IPS-NIHi7 (cell line): ENCODE measurements around the gene SMCO3.

Experiments used
- DNase-seq: peaks from one replicate; pipeline ENCODE4 v3.0.0; 2012; ENCODE audit warnings: mixed read lengths; ENCODE audit errors: extremely low spot score

SMCO3 gene

DNA sequence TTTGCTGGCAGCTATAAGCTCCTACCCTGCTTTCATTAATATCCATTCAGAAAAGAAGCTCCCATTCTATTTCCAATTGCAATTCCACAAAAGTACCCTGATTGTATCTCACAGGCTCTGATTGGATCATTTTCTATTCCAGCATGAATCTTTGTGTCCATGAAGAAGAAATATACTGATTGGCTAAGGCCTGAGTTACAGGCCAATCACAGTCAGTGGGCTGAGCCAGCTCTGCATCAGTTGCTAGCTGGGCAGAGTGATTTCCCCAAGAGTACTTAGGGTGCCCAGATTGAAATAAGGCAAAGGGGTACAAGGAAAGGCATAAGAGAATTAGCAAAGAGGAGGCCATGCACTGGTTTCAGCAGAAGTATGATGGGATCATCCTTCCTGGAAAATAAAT is 14.9 kb upstream of the SMCO3 start:
- peak; percentile 37 for DNase-seq

DNA sequence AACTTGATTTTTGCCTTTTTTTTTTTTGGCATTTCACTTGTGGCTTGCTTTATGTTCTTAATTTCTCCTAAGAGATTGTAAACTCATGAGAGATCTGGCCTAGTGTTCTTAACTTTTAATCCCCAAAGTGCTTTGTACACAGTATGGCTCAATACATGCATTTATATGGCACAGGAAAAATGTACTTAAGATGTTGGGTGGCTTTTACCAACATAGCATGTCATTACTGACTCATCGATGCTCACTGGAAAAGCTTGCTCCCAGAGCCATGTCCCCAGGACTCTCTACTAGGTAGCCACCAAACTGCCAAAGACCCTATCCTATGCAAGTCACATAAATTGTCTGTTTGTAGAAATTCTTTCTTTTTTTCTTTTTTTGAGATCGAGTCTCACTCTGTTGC is 13.1 kb upstream of the SMCO3 start:
- DNase-seq = no peak

DNA sequence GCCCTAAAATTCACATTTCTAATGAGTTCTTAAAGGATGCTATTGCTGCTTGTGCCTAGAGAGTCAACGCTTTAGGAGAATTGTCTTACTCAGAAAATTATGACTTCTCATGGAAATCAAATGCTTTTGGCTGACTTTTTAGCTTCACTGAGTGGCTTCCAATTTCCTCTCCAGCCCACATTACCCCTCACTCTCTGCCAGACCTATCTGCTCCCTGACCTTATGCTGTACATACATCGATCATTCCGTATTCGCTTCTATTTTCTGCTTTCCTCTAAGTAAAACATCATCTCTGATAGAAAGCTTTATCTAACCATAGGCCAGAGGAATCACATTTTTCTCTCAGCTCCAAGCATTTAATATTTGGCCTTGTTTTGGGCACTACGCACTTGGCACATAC is 12.5 kb upstream of the SMCO3 start:
- DNase-seq = no peak

DNA sequence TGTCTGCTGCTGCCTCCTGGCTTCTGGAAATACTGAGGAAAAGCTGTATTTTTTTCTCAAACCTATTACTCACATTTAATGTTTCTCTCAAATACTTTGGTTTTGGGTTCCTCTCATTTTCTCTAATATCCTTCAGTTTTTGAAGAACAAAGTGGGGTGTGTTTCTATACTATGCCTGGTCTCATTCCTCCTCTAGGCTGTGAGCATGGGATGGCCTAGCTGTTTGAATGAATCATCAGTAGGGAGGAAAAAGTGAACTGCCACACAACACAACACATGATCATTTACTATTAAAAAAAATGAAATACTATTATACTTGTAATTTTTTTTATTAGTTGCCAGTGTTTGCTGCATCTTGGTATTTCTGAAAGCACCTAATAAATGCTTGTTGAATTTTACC is 11.3 kb upstream of the SMCO3 start:
- DNase-seq = no peak

DNA sequence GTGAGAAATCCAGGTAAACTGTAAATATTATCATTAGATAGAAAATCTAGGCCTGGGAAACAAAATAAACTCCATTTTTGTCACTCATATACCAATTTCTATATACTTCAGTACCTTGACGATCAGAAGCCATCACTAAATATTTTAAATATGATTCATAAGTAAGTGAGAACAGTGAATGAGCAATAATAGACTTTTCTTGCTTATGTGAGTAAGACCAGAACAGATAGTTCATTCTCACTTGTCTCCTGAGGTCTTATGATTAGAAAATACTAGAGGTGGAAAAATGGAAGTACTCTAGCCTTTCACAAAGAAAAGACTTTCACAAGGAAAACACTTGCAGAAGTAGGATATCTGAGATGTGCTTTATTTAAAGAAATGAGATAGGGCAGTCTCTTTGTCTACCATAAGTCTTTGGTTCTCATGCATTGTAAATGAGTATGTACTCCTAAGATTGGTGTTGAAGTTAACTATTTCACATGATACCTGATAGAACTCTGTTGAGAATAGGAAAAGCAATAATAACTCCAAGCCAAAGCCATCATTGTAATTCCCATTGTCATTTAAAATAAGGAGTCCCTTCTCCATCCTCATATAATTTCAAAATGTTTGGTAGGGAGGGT is 10.1 kb upstream of the SMCO3 start:
- no peak for DNase-seq

DNA sequence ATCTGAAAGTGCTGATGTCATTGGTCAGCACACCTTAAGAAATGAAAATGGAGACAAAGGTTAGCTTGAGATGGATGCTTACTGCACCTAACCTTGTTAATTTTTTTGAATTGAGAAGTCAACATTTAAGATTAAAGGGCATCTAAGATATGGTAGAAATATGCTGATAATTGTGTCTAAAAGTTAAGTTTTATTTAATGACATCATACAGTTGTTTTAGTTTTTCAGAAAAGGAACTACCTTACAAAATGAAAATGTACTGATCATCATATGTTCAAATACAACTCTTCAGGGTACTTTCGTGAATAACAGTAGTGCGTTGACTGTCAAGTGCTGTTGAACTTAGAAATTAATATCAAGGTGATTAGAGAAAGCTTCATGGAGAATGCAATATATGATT is 2.5 kb downstream of the SMCO3 start:
- DNase-seq = no peak

DNA sequence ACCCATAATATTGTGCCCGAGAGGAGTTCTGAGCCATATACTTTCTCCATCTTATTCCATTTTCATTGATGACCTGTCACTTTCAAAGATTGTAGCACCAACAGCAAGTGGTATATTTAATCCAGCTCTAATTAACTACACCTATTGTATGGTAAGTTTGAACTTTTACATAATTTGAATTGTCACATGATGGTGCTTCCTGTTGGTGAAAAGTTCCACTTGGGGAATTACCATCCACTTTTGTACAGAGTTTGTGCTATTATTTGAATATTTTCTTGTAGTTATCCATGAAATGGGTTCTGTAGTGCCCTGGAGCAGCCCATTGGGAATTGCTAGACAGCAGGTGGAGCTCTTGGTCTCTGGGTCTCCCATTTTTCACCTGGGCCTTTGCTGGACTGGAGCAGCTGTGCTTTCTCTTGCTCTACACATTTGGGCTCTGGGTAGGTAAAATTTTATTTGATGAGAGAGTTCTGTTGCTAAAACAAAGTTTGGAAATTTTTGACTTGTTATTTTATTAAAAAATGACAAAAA is 3.0 kb downstream of the SMCO3 start:
- DNase-seq = peak; percentile 51

DNA sequence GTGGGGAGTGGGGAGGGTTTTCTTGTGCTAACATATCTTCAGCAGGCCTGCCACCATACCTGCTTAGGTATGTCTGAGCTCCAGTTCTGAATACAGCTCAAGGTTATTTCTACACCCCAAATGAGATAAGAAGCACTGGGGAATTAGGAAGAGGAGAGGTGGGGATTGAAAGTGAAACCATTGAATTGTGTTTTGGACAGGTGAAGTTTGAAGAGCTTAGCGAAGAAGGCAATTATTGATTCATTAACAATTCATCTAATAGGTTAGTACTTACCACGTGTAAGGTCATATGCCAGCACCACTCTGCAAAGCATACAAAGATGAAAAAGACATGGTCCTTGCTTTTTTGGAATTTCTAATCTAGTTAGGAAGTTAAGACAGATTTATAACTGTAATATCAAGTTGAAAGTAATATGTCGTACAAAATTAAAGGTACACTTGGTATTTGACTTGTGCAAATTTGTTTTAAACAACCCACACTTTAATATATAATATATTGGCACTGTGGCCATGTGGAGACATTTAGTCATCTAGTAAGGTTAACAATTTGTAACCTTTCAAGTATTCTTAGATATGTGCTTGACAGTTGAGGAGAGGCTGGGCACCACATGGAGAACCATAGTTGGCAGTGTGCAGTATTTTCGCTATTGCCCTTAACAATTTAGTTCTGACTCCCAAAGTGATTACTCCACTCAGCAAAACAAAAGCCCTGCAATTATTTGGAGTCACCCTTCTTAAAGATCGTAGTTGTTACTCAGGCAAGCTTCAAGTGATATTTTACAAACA is 3.6 kb downstream of the SMCO3 start:
- no peak for DNase-seq

DNA sequence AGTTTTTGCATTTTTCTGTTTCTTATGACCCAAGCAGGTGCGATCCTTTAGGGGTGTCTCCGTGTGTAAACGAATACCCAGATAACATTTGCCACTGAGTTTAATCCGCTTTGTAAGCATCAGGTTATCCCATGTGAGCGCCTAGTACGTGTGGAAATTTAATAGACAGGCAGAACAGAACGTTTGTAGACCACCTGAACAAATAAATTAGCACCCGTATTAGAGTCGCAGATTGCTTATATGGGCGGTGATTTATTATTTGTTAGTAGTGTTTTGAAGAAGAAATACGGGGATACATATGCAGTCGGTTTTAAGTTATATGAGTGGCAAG is 10.2 kb downstream of the SMCO3 start:
- no peak for DNase-seq

DNA sequence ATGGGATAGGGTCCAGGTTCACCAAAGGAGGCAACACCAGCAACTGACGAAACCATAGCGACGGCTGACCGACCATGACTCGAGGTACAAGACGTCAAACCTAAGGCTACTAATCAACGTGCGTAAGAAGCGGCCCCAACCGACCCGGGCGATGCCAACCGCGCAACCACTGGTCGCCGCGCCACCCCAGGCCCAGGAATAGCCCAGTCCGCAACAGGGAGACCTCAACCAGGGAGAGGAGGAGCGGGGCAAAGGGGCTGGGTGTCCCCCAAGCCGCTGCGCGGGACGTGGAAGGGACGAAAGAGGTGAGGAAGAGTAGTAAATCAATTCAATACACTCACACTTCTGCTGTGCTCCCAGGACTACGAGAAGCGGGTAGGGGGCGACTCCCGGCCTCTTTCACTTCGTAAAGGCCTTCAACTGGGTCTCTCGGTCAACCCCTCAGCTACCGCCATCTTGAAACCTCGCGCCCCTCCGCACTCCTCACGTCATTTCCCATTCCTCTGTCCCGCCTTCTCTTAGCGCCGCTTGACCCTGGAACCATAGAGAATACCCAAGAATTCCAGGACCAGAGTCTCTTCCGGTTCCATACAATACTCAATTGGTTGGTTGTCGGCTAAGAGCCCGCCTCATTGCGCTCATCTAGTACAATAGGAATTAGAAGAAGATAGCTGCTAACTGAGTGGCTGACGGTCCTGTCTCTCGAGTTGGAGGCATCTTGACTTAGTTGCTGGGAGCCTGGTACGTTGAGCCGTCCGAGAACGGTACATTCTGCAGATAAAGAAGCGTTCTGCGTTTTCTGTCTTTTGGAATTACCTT is 10.8 kb downstream of the SMCO3 start, which contains the start of the genes C12orf60 and WBP11:
Gene C12orf60, plus strand, starts transcription at position 660 of the 819 bp plus-strand sequence. CDS start 19,266 bp downstream, outside the sequence.
Gene WBP11, minus strand, starts transcription at position 468 of the 819 bp plus-strand sequence. CDS start 2,095 bp downstream, outside the sequence.
- peak; percentile 96 for DNase-seq

DNA sequence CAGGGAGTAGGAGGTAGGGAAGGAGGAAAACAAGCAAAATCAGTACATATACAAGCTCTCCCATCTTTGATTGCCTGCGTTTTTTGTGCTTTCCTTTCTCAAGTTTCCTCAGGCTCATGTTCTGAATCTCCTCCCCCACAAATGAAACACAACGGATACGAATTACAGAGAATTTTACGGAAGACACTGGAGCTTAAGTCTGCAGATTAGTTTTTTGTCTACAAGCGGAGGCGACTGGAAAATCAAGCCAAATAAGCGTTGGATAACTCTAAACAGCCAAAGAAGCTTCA is 11.3 kb downstream of the SMCO3 start:
- DNase-seq = no peak

DNA sequence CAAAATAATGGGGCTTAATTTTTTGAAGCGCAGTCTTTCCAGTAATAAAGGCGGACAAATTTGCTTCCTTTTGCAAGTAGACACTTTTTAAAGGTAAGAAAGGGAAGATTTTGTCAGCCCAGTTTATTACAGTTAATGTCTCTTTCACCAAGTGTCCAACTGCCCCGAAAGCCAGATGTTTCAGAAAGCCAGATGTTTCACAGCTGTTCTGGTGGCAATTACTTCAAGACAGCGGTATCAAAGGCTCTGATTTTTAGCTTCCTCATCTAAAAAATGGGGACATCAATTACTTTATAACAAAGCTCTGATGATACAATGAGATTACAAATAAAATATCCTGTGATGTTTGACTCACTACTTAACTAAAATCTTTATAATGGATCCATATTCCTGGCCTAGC is 11.7 kb downstream of the SMCO3 start:
- no peak for DNase-seq

DNA sequence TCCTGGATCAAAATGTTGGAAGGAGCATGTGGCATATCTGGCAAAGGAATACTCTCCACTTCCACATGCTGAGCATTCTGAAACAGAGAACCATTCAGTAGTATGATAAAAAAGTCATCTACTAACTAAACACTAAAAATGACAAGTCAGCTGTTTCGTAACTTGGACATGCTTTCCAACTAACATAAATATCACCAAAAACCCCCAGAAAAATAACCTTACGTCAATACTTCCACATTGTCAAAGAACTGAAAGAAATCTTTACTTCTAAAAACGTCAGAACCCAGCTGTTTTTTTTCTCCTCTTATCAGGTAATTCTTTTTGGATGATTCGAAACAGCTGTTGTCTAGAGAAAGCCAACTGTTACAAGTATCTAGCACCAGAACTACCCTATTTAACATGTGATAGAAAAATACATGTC is 18.9 kb downstream of the SMCO3 start:
- DNase-seq = no peak

DNA sequence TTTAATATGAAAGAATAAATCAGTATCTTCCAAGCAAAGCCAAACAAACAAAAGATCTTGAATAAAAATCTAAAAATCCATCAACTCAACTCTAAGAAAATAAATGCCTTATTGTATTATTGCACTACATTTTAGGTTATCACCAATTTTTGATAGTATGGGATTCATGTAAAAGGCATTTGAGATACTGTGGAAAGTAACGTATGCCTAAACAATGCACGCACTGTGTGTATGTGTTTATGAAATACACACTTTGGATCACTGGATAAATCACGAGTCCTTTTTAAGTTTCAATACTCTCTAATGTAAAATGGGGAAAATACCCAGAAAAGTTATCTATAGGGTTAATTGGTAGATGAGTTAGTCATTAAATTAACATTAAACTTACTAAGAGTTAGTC is 28.4 kb downstream of the SMCO3 start:
- no peak for DNase-seq

DNA sequence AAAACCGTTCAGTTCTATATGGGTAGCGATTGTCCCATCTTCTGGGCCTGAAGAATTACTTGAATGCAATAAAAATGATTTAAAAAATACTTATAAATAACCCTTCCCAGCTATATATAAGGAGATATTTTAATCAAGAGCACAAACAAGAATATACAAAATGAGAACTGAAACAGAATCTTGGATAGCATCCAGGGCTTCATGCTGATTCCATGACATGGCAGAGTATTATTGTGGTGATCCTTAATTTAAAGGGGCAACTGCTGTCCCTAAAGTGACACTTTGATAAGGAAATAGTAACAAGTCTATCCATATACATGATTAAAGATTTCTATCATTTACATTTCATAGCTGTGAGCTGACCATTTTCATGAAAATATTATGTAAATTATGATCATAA is 29.5 kb downstream of the SMCO3 start:
- no peak for DNase-seq

DNA sequence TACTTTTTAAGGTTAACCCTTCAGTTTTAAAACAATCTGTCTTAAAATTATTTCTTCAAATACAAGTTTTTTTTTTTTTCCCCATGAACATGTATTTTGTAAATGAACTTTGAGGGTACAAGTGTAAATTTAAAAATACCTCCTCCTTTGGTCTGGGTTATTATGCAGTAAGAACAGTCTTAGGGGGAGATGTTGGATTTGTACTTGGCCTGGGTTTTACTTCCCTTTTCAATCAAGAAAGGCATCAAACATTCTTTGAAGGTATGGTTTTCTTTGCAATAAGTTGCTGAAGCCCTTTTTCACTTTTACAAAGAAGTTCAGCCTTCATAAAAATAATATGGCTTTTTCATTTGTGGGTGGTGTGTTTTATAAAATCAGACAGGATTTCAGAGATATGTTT is 31.2 kb downstream of the SMCO3 start:
- DNase-seq = no peak

DNA sequence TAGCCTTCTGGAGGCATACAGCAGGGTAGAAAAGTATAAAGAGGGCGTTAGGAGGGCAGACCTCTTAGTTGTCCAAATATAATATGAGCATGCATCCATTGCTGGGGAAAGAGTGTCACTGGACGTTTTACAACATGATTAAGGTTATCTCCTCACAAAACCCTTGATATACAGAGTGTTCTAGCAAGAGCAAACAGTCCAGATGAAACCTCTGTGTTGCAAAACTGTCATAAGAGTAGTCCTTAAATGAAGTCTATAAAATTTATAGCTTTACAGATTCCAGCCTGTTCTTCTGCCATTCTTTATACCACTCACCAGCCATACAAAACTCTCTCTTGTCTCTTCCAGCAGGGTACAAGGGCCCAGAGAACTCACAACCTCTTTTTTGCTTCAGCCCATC is 32.4 kb downstream of the SMCO3 start:
- DNase-seq = no peak

DNA sequence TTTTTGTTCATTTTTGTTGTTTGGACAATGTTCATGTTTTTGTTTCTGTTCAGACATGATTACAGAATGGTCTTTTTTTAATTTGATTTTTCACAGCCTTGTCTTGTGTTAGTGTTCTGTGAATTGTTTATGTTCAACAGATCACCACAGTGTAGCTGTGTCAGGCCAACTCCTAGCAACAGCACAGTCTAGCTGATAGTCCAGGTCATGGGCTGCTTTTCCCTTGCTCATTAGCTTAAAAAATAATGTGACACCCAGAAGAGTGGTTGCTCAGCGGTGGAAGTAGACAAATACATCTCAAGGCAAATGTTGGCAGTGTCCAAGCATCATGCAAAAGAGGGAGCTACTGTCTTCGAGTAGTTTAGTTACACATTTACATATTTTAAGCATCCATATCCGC is 33.1 kb downstream of the SMCO3 start:
- DNase-seq = no peak

DNA sequence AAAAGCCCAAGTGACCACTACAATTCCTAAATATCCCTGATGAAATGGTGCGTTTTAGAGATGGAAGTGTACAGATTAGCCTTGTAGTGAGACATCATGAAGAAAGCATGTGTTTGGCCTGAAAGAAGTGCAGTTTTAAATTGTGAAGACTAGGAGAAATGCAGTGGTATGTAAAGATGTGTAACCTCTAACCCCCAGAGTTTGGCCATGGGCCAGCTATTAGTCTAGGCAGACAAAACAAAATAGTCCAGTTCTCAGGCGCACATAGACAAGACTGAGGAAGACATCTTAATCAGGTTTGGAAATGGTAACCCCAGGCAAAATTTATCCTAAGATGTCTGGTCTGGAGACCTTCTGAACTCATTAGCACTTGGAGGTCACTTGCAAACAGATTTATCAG is 34.1 kb downstream of the SMCO3 start:
- DNase-seq = no peak

DNA sequence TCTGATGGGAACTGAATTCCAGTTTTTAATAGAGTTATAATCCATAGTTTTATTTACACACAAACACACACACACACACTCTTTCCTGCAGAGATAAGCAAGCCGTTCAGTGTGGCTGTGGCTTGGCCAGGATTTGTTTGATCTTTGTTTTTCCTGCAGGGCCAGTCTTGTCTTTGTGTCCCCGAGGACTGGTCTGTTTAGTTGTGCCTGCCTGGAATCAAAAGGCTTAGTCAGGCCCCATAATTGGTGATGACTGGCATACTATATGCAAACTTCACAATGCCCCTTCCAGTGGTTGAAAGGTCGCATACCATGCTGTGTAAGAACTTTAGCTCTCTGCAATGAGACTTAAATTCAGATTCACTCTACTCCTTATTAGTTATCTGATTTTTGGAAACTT is 36.7 kb downstream of the SMCO3 start:
- DNase-seq = no peak

DNA sequence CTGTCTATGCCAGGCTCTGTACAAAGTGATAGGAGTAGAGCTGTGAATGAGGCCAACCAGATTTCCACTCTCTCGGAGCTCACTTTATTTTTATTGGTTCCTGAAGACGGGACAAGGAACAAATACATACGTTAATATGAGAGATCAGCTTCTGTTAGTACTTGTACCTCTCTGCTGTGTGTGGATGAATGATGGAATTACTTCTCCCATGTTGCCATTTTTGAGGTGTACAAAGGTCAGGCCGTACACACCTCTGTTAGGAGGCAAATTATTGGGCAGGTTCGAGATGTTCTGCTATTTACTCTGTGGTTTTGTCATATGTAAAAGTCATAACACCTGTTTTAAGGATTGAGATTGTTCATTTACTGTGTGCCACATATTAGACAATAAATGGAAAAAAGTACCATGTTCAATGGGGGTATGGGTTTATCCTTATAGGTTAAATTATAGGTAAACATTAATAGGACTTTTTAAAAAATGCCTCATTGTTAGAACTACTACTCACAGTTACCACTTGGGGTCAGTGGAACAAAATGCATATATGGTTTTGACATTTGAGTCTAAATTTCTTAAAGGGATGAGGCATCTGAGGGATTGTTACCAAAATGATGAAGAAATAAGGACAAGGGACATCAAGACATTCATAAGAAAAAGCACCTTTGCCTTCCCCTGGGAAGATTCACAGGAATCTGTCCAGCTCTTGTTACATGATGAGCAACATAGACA is 37.6 kb downstream of the SMCO3 start:
- DNase-seq = no peak

DNA sequence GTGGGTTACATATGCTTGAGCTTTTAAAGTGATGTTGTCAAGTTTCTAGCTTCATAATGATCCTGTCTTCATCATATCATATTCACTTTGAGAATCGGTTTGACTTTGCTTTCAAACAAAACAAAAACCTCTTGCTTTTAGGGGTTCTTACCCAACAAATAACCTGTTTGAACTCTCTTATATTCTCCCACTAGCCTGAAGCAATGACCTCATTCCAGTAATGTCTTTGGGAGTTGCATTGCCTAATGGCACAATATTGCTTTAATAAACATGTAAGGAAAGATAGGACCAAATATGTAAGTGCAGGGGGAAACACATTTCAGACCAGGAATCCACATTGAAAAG is 38.4 kb downstream of the SMCO3 start:
- no peak for DNase-seq
